MM.1S (cell line): ENCODE results near the gene ABCC3.

Experiments
- CTCF ChIP-seq: fragments of 300-600 bp; sonication (generic); IDR thresholded peaks from 2 replicates; pipeline ENCODE4 v1.5.1; 2016; ENCODE audit warnings: antibody characterized with exemption, low read length, mixed read lengths
- EZH2 ChIP-seq: fragments of 300-600 bp; sonication (generic); optimal IDR thresholded peaks from 2 replicates; pipeline ENCODE3; 2017; ENCODE audit warnings: low read depth, mild to moderate bottlenecking, antibody characterized with exemption, low read length, mixed read lengths

DNA sequence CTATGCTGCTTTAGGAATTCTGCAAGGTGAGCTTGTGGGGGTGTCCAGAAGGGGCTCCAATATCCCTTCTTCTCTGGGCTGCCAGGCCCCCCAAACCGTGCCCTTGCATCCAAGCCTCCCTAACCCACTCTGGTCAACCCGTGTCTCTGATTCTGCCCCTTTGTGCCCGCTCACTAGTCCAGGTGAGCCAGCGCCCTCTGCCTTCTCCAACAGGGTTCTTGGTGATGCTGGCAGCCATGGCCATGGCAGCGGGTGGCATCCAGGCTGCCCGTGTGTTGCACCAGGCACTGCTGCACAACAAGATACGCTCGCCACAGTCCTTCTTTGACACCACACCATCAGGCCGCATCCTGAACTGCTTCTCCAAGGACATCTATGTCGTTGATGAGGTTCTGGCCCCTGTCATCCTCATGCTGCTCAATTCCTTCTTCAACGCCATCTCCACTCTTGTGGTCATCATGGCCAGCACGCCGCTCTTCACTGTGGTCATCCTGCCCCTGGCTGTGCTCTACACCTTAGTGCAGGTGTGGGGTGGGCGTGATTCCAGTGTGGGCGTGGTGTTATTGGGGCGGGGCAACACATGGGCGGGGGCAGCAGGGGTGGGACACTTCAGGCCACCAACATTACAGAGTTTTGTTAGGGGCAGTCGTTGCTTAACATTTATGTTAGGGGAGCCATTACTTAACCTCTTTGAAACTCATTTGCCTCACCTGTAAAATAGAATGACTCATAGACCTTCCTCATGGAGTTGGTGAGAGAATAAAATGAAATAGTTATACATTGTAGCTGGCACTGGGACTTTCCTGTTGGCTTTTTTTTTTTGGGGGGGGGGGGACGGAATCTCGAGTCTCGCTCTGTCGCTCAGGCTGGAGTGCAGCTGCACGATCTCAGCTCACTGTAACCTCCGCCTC, 41.6 kb downstream of the ABCC3 start:
- TF ChIP-seq CTCF, result no peak
- no peak for TF ChIP-seq EZH2
